ENCODE measurements around the gene SNHG17.
A peak's percentile ranks its signal among the peaks of the same experiment; 100 is the strongest.
"Not testable (repeated sequence)": the region's sequence is repeated elsewhere in the genome, so short reads cannot be mapped to it uniquely, and the experiment has no call there.

Gene SNHG17

GRCh38 chr20:38434770-38435554, at the start of gene SNHG17:
Gene SNHG17, minus strand, starts transcription at chr20:38435328.
- Mint-ChIP-seq H3K27me3 (no peaks in the 10 kb centered on the region), H3K27ac (peak within 1 kb of the TSS; percentile 92), H3K4me3 (peak within 1 kb of the TSS; percentile 93), H3K4me1 (peaks cover 25% of the 10 kb centered on the region), H3K36me3 (peaks cover 15% of the 10 kb centered on the region), H3K9me3 (no peaks in the 10 kb centered on the region)
- ATAC-seq (ENCODE audit: low read depth) (peak; percentile 85), DNase-seq (ENCODE audit: low spot score in 2 of 2) (peak; percentile 83 to 86)

- Mint-ChIP-seq H3K4me1 (peaks cover 26% of the 10 kb centered on the region), H3K4me3 (no peak overlapping the region), H3K36me3 (peaks cover 7% of the 10 kb centered on the region), H3K9me3 (no peaks in the 10 kb centered on the region), H3K27me3 (no peaks in the 10 kb centered on the region), H3K27ac (no peak overlapping the region)
- DNase-seq (ENCODE audit: low spot score in 2 of 2) (no peak), ATAC-seq (ENCODE audit: low read depth) (no peak)
Measured at GRCh38 chr20:38479596-38479995, 44.5 kb upstream of the SNHG17 start.

- Mint-ChIP-seq H3K27me3 (no peaks in the 10 kb centered on the region), H3K9me3 (no peaks in the 10 kb centered on the region), H3K4me1 (peaks cover 33% of the 10 kb centered on the region), H3K36me3 (peaks cover 7% of the 10 kb centered on the region), H3K27ac (no peak overlapping the region), H3K4me3 (no peak overlapping the region)
- DNase-seq (ENCODE audit: low spot score in 2 of 2) (no peak), ATAC-seq (ENCODE audit: low read depth) (no peak)
Measured at GRCh38 chr20:38477747-38478146, 42.6 kb upstream of the SNHG17 start.

GRCh38 chr20:38473367-38473795, 38.3 kb upstream of the SNHG17 start:
- no peaks in the 10 kb centered on the region for H3K36me3 Mint-ChIP-seq
- peak overlapping the region; percentile 81 for H3K4me3 Mint-ChIP-seq
- DNase-seq (ENCODE audit: low spot score in 2 of 2) (no peak), ATAC-seq (ENCODE audit: low read depth) (no peak)
- no peaks in the 10 kb centered on the region for H3K9me3 Mint-ChIP-seq
- peaks cover 28% of the 10 kb centered on the region for H3K4me1 Mint-ChIP-seq
- peak overlapping the region; percentile 88 for H3K27ac Mint-ChIP-seq
- no peaks in the 10 kb centered on the region for H3K27me3 Mint-ChIP-seq

- no peaks in the 10 kb centered on the region for H3K27me3 Mint-ChIP-seq
- DNase-seq (ENCODE audit: low spot score in 2 of 2) (peak; percentile 92 to 93), ATAC-seq (ENCODE audit: low read depth) (peak; percentile 92)
- H3K4me1 Mint-ChIP-seq, result peaks cover 28% of the 10 kb centered on the region
- H3K9me3 Mint-ChIP-seq, result no peaks in the 10 kb centered on the region
- H3K36me3 Mint-ChIP-seq, result no peaks in the 10 kb centered on the region
- peak within 1 kb of the TSS; percentile 88 for H3K27ac Mint-ChIP-seq
- H3K4me3 Mint-ChIP-seq, result peak within 1 kb of the TSS; percentile 87
Measured at GRCh38 chr20:38472513-38473366, 37.6 kb upstream of the SNHG17 start, which contains the start of gene RALGAPB. Gene RALGAPB, plus strand, starts transcription at chr20:38472843. Its CDS starts 15,590 bp downstream, at chr20:38488433.

- ATAC-seq (ENCODE audit: low read depth) (peak; percentile 25), DNase-seq (ENCODE audit: low spot score in 2 of 2) (no peak)
- Mint-ChIP-seq H3K27me3 (no peaks in the 10 kb centered on the region), H3K9me3 (no peaks in the 10 kb centered on the region), H3K4me3 (peak overlapping the region; percentile 87), H3K4me1 (peaks cover 28% of the 10 kb centered on the region), H3K27ac (peak overlapping the region; percentile 88), H3K36me3 (no peaks in the 10 kb centered on the region)
Measured at GRCh38 chr20:38471987-38472512, 36.9 kb upstream of the SNHG17 start.

- ATAC-seq (ENCODE audit: low read depth), result no peak
- no peak overlapping the region for H3K4me3 Mint-ChIP-seq
- H3K27me3 Mint-ChIP-seq, result no peaks in the 10 kb centered on the region
Measured at GRCh38 chr20:38471245-38471644, 36.1 kb upstream of the SNHG17 start.

GRCh38 chr20:38466983-38467382, 31.9 kb upstream of the SNHG17 start:
- no peaks in the 10 kb centered on the region for H3K36me3 Mint-ChIP-seq
- H3K27me3 Mint-ChIP-seq, result no peaks in the 10 kb centered on the region
- no peak overlapping the region for H3K4me3 Mint-ChIP-seq
- H3K4me1 Mint-ChIP-seq, result peaks cover 4% of the 10 kb centered on the region
- H3K9me3 Mint-ChIP-seq, result no peaks in the 10 kb centered on the region
- ATAC-seq (ENCODE audit: low read depth) (no peak), DNase-seq (ENCODE audit: low spot score in 2 of 2) (no peak)
- no peak overlapping the region for H3K27ac Mint-ChIP-seq

More at GRCh38 chr20:38471245-38471644, 36.1 kb upstream of the SNHG17 start:
- DNase-seq (ENCODE audit: low spot score in 2 of 2), result no peak
- peak overlapping the region; percentile 88 for H3K27ac Mint-ChIP-seq
- H3K36me3 Mint-ChIP-seq, result no peaks in the 10 kb centered on the region
- peaks cover 25% of the 10 kb centered on the region for H3K4me1 Mint-ChIP-seq
- no peaks in the 10 kb centered on the region for H3K9me3 Mint-ChIP-seq

- Mint-ChIP-seq H3K36me3 (no peaks in the 10 kb centered on the region), H3K27ac (no peak overlapping the region)
Measured at GRCh38 chr20:38466171-38466570, 31.0 kb upstream of the SNHG17 start.

GRCh38 chr20:38461569-38461968, 26.4 kb upstream of the SNHG17 start:
- not testable (repeated sequence) for H3K9me3 Mint-ChIP-seq; ATAC-seq (ENCODE audit: low read depth); H3K4me1 Mint-ChIP-seq; H3K27me3 Mint-ChIP-seq; H3K36me3 Mint-ChIP-seq; H3K27ac Mint-ChIP-seq; H3K4me3 Mint-ChIP-seq; DNase-seq (ENCODE audit: low spot score in 2 of 2)

More at GRCh38 chr20:38466171-38466570, 31.0 kb upstream of the SNHG17 start:
- Mint-ChIP-seq H3K27me3 (no peaks in the 10 kb centered on the region), H3K4me3 (no peak overlapping the region), H3K9me3 (no peaks in the 10 kb centered on the region), H3K4me1 (no peaks in the 10 kb centered on the region)
- ATAC-seq (ENCODE audit: low read depth) (no peak), DNase-seq (ENCODE audit: low spot score in 2 of 2) (no peak)

GRCh38 chr20:38461167-38461566, 26.0 kb upstream of the SNHG17 start:
- not testable (repeated sequence) for H3K9me3 Mint-ChIP-seq; H3K36me3 Mint-ChIP-seq; H3K27me3 Mint-ChIP-seq; ATAC-seq (ENCODE audit: low read depth); H3K4me3 Mint-ChIP-seq; DNase-seq (ENCODE audit: low spot score in 2 of 2); H3K27ac Mint-ChIP-seq; H3K4me1 Mint-ChIP-seq

- H3K4me1 Mint-ChIP-seq, result not testable (repeated sequence)
Measured at GRCh38 chr20:38460631-38461030, 25.5 kb upstream of the SNHG17 start.

GRCh38 chr20:38460040-38460623, 25.0 kb upstream of the SNHG17 start:
- H3K36me3 Mint-ChIP-seq, result no peaks in the 10 kb centered on the region
- ATAC-seq (ENCODE audit: low read depth), result no peak
- H3K4me1 Mint-ChIP-seq, result no peaks in the 10 kb centered on the region
- no peaks in the 10 kb centered on the region for H3K9me3 Mint-ChIP-seq
- no peak for DNase-seq (ENCODE audit: low spot score in 2 of 2)
- no peak overlapping the region for H3K27ac Mint-ChIP-seq
- no peaks in the 10 kb centered on the region for H3K27me3 Mint-ChIP-seq
- no peak overlapping the region for H3K4me3 Mint-ChIP-seq

More at GRCh38 chr20:38460631-38461030, 25.5 kb upstream of the SNHG17 start:
- not testable (repeated sequence) for H3K27ac Mint-ChIP-seq; DNase-seq (ENCODE audit: low spot score in 2 of 2); H3K27me3 Mint-ChIP-seq; H3K36me3 Mint-ChIP-seq; H3K9me3 Mint-ChIP-seq; ATAC-seq (ENCODE audit: low read depth); H3K4me3 Mint-ChIP-seq

Measured in memory B cell (primary cell).